ENCODE measurements around the gene UTP11. TPM values are rescaled to one million over a fixed set of nuclear protein-coding genes. Genes with fewer than 3 reads are reported as not detected.

Gene UTP11
- total RNA-seq, 6 donors from 2014 or later: 8.4 to 53.4 (median 25.4) TPM

DNA sequence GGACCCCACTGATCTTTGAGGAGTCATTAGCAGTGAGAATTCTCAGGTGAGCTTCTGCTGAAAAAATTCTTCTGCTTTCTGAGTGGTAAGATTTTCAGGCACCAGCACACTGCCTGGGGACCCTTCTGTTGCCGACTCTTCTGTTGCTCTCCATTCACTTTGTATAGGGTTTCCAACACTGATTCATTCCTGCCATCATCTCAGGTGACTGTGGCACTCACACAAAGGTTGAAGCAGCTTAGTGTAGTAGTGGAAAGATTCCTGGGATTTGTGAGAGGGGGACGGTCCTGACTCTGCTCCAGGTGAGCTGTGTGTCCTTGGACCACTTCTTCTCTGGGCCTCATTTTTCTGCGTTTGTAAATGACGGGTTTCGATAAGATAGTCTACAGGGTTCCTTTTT lies 9.4 kb downstream of the UTP11 start:
- Histone ChIP-seq H3K4me1 (peaks cover 3 to 7% (median 4%) of the 10 kb centered on the region in 4 donors), H3K4me3 (no peak overlapping the region), H3K27ac (no peak overlapping the region), H3K9me3 (no peaks in the 10 kb centered on the region), H3K27me3 (no peaks in the 10 kb centered on the region), H3K36me3 (peaks cover 39 to 94% (median 81%) of the 10 kb centered on the region in 4 donors)
- no peak for DNase-seq
- no peak for ATAC-seq (ENCODE audit: low FRiP score in 2 of 2)
- no peak for TF ChIP-seq POLR2AphosphoS5 (IDR thresholded peaks at IDR 0.05)
- TF ChIP-seq, protein P1, sequence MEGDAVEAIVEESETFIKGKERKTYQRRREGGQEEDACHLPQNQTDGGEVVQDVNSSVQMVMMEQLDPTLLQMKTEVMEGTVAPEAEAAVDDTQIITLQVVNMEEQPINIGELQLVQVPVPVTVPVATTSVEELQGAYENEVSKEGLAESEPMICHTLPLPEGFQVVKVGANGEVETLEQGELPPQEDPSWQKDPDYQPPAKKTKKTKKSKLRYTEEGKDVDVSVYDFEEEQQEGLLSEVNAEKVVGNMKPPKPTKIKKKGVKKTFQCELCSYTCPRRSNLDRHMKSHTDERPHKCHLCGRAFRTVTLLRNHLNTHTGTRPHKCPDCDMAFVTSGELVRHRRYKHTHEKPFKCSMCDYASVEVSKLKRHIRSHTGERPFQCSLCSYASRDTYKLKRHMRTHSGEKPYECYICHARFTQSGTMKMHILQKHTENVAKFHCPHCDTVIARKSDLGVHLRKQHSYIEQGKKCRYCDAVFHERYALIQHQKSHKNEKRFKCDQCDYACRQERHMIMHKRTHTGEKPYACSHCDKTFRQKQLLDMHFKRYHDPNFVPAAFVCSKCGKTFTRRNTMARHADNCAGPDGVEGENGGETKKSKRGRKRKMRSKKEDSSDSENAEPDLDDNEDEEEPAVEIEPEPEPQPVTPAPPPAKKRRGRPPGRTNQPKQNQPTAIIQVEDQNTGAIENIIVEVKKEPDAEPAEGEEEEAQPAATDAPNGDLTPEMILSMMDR (IDR thresholded peaks at IDR 0.05): no peak
- TF ChIP-seq EP300 (IDR thresholded peaks at IDR 0.05): no peak
- no peak for TF ChIP-seq POLR2A (IDR thresholded peaks at IDR 0.05)
- WGBS, 2 donors: 95 to 96% methylated on average over 5 of the region's 5 CpGs

GRCh38 chr1:38022810-38023209 lies 10.3 kb downstream of the UTP11 start:
- Histone ChIP-seq H3K27me3 (no peaks in the 10 kb centered on the region), H3K36me3 (peaks cover 39 to 85% (median 74%) of the 10 kb centered on the region in 4 donors), H3K4me3 (no peak overlapping the region), H3K27ac (no peak overlapping the region), H3K4me1 (peaks cover 4 to 13% (median 10%) of the 10 kb centered on the region in 4 donors), H3K9me3 (no peaks in the 10 kb centered on the region)
- ATAC-seq (ENCODE audit: low FRiP score in 2 of 2): no peak
- TF ChIP-seq, protein P1 (IDR thresholded peaks at IDR 0.05): no peak
- TF ChIP-seq POLR2A (IDR thresholded peaks at IDR 0.05) (no peak), EP300 (IDR thresholded peaks at IDR 0.05) (no peak), POLR2AphosphoS5 (IDR thresholded peaks at IDR 0.05) (no peak)
- DNase-seq: no peak
- 95 to 97% methylated on average over 3 of the region's 3 CpGs for WGBS, 2 donors

- H3K4me1 ChIP-seq: peaks cover 18 to 37% (median 31%) of the 10 kb centered on the region in 4 donors
- no peaks in the 10 kb centered on the region for H3K9me3 ChIP-seq
- peaks cover 30 to 61% (median 54%) of the 10 kb centered on the region in 4 donors for H3K36me3 ChIP-seq
- ATAC-seq (ENCODE audit: low FRiP score in 2 of 2): no peak
- DNase-seq: no peak
- TF ChIP-seq EP300 (IDR thresholded peaks at IDR 0.05) (no peak), POLR2A (IDR thresholded peaks at IDR 0.05) (no peak), POLR2AphosphoS5 (IDR thresholded peaks at IDR 0.05) (no peak)
- TF ChIP-seq, protein P1 (IDR thresholded peaks at IDR 0.05): no peak
- H3K4me3 ChIP-seq: no peak overlapping the region
- no peaks in the 10 kb centered on the region for H3K27me3 ChIP-seq
- no peak overlapping the region for H3K27ac ChIP-seq
- WGBS, 2 donors: 92 to 100% methylated on average over 2 of the region's 2 CpGs
These were observed 12.7 kb downstream of the UTP11 start for GRCh38 chr1:38025233-38025632.

- whole genome bisulfite sequencing, 2 donors: 91 to 94% methylated on average over 4 to 6 of the region's 6 CpGs
- H3K4me1 ChIP-seq: peaks cover 22 to 41% (median 35%) of the 10 kb centered on the region in 4 donors
- no peaks in the 10 kb centered on the region for H3K9me3 ChIP-seq
- no peak for DNase-seq
- TF ChIP-seq POLR2A (IDR thresholded peaks at IDR 0.05) (no peak), EP300 (IDR thresholded peaks at IDR 0.05) (no peak), POLR2AphosphoS5 (IDR thresholded peaks at IDR 0.05) (no peak)
- TF ChIP-seq, protein P1 (IDR thresholded peaks at IDR 0.05): no peak
- H3K27me3 ChIP-seq: no peaks in the 10 kb centered on the region
- ATAC-seq (ENCODE audit: low FRiP score in 2 of 2): no peak
- no peak overlapping the region for H3K4me3 ChIP-seq
- peaks cover 30 to 57% (median 50%) of the 10 kb centered on the region in 4 donors for H3K36me3 ChIP-seq
- no peak overlapping the region for H3K27ac ChIP-seq
These were observed 13.1 kb downstream of the UTP11 start for GRCh38 chr1:38025664-38026063.

- TF ChIP-seq POLR2AphosphoS5 (IDR thresholded peaks at IDR 0.05) (no peak), EP300 (IDR thresholded peaks at IDR 0.05) (no peak), POLR2A (IDR thresholded peaks at IDR 0.05) (no peak)
- TF ChIP-seq, protein P1 (IDR thresholded peaks at IDR 0.05): peak; percentile 40 to 74 (median 67)
These were observed 14.2 kb downstream of the UTP11 start for GRCh38 chr1:38026592-38027200.

More at GRCh38 chr1:38026592-38027200, 14.2 kb downstream of the UTP11 start:
- Histone ChIP-seq H3K36me3 (peaks cover 30 to 46% (median 40%) of the 10 kb centered on the region in 4 donors), H3K4me1 (peaks cover 27 to 48% (median 39%) of the 10 kb centered on the region in 4 donors), H3K4me3 (no peak overlapping the region), H3K27ac (no peak overlapping the region), H3K27me3 (no peaks in the 10 kb centered on the region), H3K9me3 (no peaks in the 10 kb centered on the region)
- ATAC-seq (ENCODE audit: low FRiP score in 2 of 2) (peak; percentile 48 to 80), DNase-seq (peak in 1 of 2 donors; percentile 84)
- 59 to 68% methylated on average over 5 to 8 of the region's 8 CpGs for WGBS, 2 donors
